GM21576 (cell line): ENCODE data around the gene GOLGA8B.
A peak's percentile ranks its signal among the peaks of the same experiment; 100 is the strongest.
"Not testable (repeated sequence)": the region's sequence is repeated elsewhere in the genome, so short reads cannot be mapped to it uniquely, and the experiment has no call there.

Experiments used
- ATAC-seq: cut with Tn5 transposase; IDR thresholded peaks from one replicate; pipeline ENCODE4 v1.9.1; 2021; ENCODE audit warnings: mild to moderate bottlenecking, moderate library complexity; ENCODE audit not compliant: unreplicated experiment

Gene GOLGA8B

GRCh38 chr15:34598799-34599585 is 15.5 kb upstream of the GOLGA8B start:
- ATAC-seq, result no peak

GRCh38 chr15:34597316-34597715 is 13.9 kb upstream of the GOLGA8B start:
- no peak for ATAC-seq

GRCh38 chr15:34594361-34594760 is 10.9 kb upstream of the GOLGA8B start:
- ATAC-seq, result no peak

- no peak for ATAC-seq
These were observed 7.9 kb upstream of the GOLGA8B start for GRCh38 chr15:34591306-34591705.

- no peak for ATAC-seq
These were observed 4.7 kb upstream of the GOLGA8B start for GRCh38 chr15:34588046-34588674.

GRCh38 chr15:34585966-34586365 is 2.5 kb upstream of the GOLGA8B start:
- ATAC-seq, result not testable (repeated sequence)

- ATAC-seq, result no peak
These were observed 1.5 kb upstream of the GOLGA8B start for GRCh38 chr15:34584996-34585395.

GRCh38 chr15:34584330-34584668 is 848 bp upstream of the GOLGA8B start:
- no peak for ATAC-seq

GRCh38 chr15:34582461-34583371 is 735 bp downstream of the GOLGA8B start:
- peak; percentile 65 for ATAC-seq

GRCh38 chr15:34581687-34582460 is 1.6 kb downstream of the GOLGA8B start:
- not testable (repeated sequence) for ATAC-seq

- no peak for ATAC-seq
These were observed 2.4 kb downstream of the GOLGA8B start for GRCh38 chr15:34581043-34581365.

GRCh38 chr15:34580251-34581042 is 3.0 kb downstream of the GOLGA8B start:
- ATAC-seq, result not testable (repeated sequence)

- ATAC-seq, result no peak
These were observed 5.2 kb downstream of the GOLGA8B start for GRCh38 chr15:34578283-34578674.

GRCh38 chr15:34577658-34578282 is 5.7 kb downstream of the GOLGA8B start:
- ATAC-seq, result not testable (repeated sequence)

- not testable (repeated sequence) for ATAC-seq
These were observed 8.4 kb downstream of the GOLGA8B start for GRCh38 chr15:34575035-34575434.

GRCh38 chr15:34572921-34573320 is 10.5 kb downstream of the GOLGA8B start:
- not testable (repeated sequence) for ATAC-seq

- ATAC-seq, result not testable (repeated sequence)
These were observed 11.3 kb downstream of the GOLGA8B start for GRCh38 chr15:34572019-34572641.

- not testable (repeated sequence) for ATAC-seq
These were observed 13.6 kb downstream of the GOLGA8B start for GRCh38 chr15:34569670-34570396.
